Activated CD8-positive, alpha-beta memory T cell treated with anti-CD3 and anti-CD28 coated beads, Interleukin-2, amount 50 U/mL, for 24 hours (primary cell): ENCODE data around the gene LIPG.
"Not testable (repeated sequence)": the region's sequence is repeated elsewhere in the genome, so short reads cannot be mapped to it uniquely, and the experiment has no call there.

Experiments
- DNase-seq: peaks from one replicate; pipeline ENCODE4 v3.0.0-alpha.2; 2020; ENCODE audit errors: extremely low read depth

LIPG gene

GRCh38 chr18:49573835-49574234 lies 12.0 kb downstream of the LIPG start:
- DNase-seq: no peak

GRCh38 chr18:49579041-49579440 lies 17.2 kb downstream of the LIPG start:
- DNase-seq: not testable (repeated sequence)

GRCh38 chr18:49579583-49579982 lies 17.7 kb downstream of the LIPG start:
- not testable (repeated sequence) for DNase-seq

GRCh38 chr18:49580279-49580678 lies 18.4 kb downstream of the LIPG start:
- DNase-seq: no peak

- DNase-seq: no peak
These were observed 19.5 kb downstream of the LIPG start for GRCh38 chr18:49581371-49581770.

- no peak for DNase-seq
These were observed 20.7 kb downstream of the LIPG start for GRCh38 chr18:49582579-49582978.

- no peak for DNase-seq
These were observed 22.5 kb downstream of the LIPG start for GRCh38 chr18:49584394-49584793.

- not testable (repeated sequence) for DNase-seq
These were observed 23.1 kb downstream of the LIPG start for GRCh38 chr18:49584951-49585350.

- DNase-seq: no peak
These were observed 24.2 kb downstream of the LIPG start for GRCh38 chr18:49585781-49586663.

- no peak for DNase-seq
These were observed 26.3 kb downstream of the LIPG start for GRCh38 chr18:49588171-49588570.

GRCh38 chr18:49588971-49589370 lies 27.1 kb downstream of the LIPG start:
- DNase-seq: no peak

GRCh38 chr18:49590608-49591007 lies 28.8 kb downstream of the LIPG start:
- no peak for DNase-seq

GRCh38 chr18:49591271-49591670 lies 29.4 kb downstream of the LIPG start:
- DNase-seq: no peak

- no peak for DNase-seq
These were observed 29.9 kb downstream of the LIPG start for GRCh38 chr18:49591775-49592174.

GRCh38 chr18:49596687-49597086 lies 34.8 kb downstream of the LIPG start:
- DNase-seq: no peak

GRCh38 chr18:49597157-49597931 lies 35.5 kb downstream of the LIPG start:
- no peak for DNase-seq

- DNase-seq: no peak
These were observed 39.4 kb downstream of the LIPG start for GRCh38 chr18:49601211-49601610.

GRCh38 chr18:49608366-49609255 lies 46.8 kb downstream of the LIPG start:
- no peak for DNase-seq

GRCh38 chr18:49609256-49610021 lies 47.6 kb downstream of the LIPG start:
- no peak for DNase-seq

- no peak for DNase-seq
These were observed 48.2 kb downstream of the LIPG start for GRCh38 chr18:49610022-49610445.

GRCh38 chr18:49611316-49611715 lies 49.5 kb downstream of the LIPG start:
- DNase-seq: no peak
